GM12892 (cell line): Measurements from ENCODE around the gene CYSTM1.

Experiments used
- DNase-seq: peaks from one replicate; pipeline ENCODE4 v3.0.0; 2011; ENCODE audit not compliant: insufficient read length
- FAIRE-seq: peaks from 2 replicates; lab custom pipeline; 2011; peaks lifted over from hg19 to GRCh38; lab: Jason Lieb, UNC
- POLR2A ChIP-seq: IDR thresholded peaks from 2 replicates; pipeline ENCODE4 v1.6.1; 2011; ENCODE audit warnings: low read depth, low read length, control low read depth
- POLR2AphosphoS5 ChIP-seq: IDR thresholded peaks from 2 replicates; pipeline ENCODE4 v1.6.1; 2011; ENCODE audit warnings: low read depth, low read length, control low read depth
- TAF1 ChIP-seq: IDR thresholded peaks from 2 replicates; pipeline ENCODE4 v1.6.1; 2011; ENCODE audit warnings: low read depth, mild to moderate bottlenecking, control low read depth, low read length, borderline replicate concordance

CYSTM1 gene

DNA sequence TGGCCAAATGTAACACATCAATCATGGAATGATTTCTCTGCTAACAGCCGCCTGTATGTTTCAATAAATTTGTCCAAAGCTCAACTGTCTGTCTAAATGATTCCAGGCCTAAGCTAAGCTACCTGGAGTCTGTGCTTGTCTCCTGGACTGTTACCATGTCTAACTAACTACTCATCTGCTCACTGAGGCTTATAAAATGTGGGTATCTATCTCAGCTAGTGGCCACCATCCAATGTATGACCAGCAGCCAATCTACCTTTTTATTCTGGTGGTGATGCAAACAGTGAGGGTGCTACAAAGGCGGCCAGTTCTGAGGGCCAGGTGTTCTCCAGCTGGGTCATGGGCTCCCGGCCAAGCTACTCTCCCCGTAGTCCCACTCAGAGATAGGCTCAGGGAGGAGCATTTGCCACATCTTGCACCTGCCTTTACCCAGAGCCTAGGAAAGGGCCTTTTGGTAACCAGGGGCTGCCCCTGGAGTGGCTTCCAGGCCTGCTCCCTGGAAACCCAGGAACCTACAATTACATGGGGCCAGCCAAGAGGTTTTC lies 68.8 kb downstream of the CYSTM1 start:
- DNase-seq = no peak
- no peak for FAIRE-seq
- TF ChIP-seq POLR2AphosphoS5 (no peak), POLR2A (no peak), TAF1 (no peak)

DNA sequence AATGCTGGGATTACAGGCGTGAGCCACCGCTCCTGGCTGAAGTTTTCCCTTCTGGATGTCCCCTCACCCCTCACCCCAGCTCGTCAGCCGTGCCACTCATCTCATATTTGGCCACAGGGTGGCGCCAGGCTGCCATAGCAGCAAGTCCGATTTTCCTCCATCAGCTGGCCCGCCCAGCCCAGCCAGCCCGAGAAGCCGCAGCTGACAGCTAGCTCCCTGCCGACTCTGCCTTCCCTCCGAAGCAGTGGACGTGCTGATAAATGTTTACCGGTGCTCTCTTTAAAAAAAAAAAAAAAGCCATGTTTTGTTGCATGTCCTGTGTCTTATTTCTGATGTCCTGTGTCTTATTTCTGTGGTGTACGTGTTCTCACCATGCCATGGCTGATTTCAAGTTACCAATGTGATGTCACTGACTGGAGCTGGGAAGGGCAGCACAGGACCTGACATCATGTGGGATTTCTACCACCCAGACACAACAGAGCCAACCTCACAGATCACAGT lies 69.6 kb downstream of the CYSTM1 start:
- DNase-seq (peak; percentile 64), FAIRE-seq (peak; percentile 89)
- TF ChIP-seq POLR2A (no peak), POLR2AphosphoS5 (no peak), TAF1 (no peak)

DNA sequence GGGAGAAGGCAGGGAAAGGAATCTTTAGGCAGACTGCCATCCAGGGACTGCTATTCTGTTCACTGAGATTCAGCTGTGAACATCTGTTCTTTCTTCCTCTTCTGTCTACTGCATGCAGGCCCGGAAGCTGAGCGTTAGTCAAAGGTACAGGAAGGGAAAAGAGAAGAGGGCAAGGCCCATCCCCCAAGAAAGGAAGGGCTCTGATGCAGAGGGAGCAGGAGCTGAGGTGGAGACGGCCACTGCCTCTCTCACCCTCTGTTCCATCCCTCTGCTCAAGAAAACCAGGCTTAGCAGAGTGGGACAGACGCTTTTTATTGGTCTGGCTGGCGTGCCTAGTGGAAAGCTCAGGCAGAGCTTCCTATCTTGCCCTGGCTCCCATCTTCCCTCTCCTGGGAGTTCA lies 70.4 kb downstream of the CYSTM1 start:
- no peak for DNase-seq
- TF ChIP-seq POLR2AphosphoS5 (no peak), TAF1 (no peak), POLR2A (no peak)
- FAIRE-seq = peak; percentile 61

DNA sequence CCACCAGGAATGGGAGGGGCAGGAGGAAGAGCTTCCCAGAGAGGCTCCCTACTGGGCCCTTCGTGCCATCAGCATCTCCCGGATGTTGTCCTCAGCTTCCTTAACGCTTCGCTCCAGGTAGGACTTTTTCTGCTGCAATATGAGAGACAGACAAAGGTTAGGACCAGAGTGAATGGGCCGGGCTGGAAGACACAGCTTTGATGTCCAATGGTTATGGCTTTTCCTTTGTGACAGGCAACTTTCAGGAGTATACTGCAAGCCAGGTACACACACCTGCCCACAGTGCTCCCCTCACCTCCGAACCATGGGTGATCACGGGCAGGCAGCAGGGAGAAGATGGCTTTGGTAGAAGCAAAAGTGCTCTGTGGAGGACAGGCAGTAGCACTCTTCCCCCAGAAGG lies 70.9 kb downstream of the CYSTM1 start:
- DNase-seq (no peak), FAIRE-seq (no peak)
- TF ChIP-seq POLR2AphosphoS5 (no peak), POLR2A (no peak), TAF1 (no peak)

DNA sequence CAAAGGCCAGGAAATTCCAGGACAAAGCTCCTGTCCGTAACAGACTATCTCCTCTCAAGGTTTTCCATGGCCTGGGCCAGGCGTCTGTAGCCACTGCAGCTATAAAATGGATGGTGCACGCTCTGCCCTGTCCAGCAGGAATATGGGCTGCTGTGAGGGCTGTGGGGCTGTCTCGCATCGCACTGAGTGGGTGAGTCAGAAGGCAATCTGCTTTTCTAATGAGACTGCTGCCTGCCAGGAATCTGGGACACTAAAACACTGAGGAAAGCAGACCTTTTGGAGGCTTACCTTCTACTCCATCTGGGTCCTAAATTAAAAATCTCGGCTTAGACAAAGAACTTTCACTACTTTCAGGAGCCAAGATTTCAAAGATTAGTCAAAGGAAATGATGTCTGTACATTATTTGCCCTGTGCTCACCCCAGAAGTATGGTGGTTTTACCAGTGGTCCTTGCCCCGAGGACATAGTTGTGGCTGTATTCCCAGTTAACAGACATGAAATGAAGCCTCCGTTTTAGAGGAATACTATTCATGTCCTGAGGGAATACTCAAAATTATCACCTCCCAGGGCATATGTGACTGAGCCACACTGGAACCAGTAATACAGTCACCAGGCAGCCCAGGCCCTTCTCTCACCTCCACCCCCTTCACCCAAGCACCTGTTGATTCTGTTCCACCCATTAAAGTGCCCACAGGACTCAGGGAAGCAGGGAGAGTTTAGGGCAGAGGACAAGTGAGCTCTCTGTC lies 71.6 kb downstream of the CYSTM1 start:
- DNase-seq (no peak), FAIRE-seq (no peak)
- TF ChIP-seq POLR2A (no peak), TAF1 (no peak)

DNA sequence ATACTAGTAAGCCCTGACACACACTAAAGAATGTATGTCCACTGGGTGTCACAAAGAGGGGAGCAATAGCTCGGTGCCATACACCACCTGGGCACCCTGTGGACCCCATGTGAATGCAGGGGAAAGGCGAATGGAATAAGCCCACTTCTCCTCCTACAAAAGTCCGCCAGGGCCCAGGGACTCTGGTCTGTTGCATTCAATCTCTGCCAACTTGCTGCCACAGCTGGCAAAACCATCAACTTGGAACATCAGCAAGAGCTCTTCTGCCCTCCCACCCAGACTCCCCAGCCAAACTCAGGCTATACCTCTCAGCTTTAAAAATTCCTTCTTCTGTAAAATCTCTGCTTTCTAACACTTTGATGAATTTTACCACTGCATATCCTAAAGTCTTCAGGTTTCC lies 73.4 kb downstream of the CYSTM1 start:
- FAIRE-seq (no peak), DNase-seq (no peak)
- TF ChIP-seq TAF1 (no peak), POLR2A (no peak), POLR2AphosphoS5 (no peak)

DNA sequence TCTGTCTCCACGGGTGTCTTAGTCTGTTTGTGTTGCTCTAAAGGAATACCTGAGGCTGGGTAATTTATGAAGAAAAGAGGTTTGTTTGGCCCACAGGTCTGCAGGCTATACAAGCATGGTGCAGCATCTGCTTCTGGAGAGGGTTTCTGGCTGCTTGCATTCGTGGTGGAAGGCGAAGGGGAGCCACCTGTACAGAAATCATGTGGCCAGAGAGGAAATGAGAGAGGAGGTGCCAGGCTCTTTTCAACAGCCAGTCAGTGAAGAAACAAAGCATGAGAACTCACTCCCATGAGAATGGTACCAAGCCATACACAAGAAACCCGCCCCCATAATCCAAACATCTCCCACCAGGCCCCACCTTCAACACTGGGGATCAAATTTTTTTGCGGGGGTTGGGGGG lies 74.5 kb downstream of the CYSTM1 start:
- TF ChIP-seq POLR2A = no peak
- TF ChIP-seq POLR2AphosphoS5 = no peak
- TF ChIP-seq TAF1 = no peak
- DNase-seq = no peak
- FAIRE-seq = no peak

DNA sequence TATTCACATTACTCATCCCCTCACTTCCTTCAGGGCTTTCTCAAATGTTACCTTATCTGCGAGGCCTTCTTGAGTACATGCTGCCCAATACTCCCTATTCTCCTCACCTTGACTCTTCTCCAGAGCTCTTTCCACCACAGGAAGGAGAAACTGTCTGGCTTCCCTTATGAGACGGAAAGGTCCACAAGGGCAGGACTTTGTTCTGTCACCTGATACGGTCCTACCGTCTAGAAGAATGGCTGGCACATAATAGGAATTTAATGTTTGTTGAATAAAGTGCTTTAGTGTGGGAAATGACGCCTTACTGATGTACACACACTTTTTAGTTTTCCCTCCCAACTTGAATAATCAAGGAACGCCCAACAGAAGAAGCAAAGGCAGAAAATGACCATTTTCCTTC lies 75.4 kb downstream of the CYSTM1 start:
- no peak for TF ChIP-seq POLR2AphosphoS5
- no peak for FAIRE-seq

DNA sequence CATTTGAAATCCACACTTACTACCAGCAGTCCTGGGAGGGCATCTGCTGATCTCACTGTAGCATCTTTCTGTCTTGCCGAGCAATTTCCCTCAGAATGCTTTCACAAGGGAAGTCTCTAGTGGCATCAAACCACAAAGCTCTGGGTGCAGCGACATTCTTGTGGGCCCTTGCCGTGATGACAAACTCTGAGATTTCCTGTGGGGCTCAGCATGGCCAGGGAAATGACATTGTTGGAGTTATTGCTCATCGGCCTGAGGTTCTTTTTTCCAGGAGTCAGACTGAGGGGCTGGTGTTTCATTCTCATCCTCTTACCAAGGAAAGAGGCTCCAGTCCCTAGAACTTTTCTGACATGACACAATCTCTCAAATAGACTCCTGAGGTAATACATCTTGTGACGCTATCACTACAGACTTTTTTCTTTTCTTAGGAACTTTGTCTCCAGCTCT lies 76.6 kb downstream of the CYSTM1 start:
- TF ChIP-seq POLR2A = no peak
- TF ChIP-seq TAF1 = no peak
- TF ChIP-seq POLR2AphosphoS5 = no peak
- FAIRE-seq = no peak
- DNase-seq = peak; percentile 29

More for the DNA sequence above, 75.4 kb downstream of the CYSTM1 start:
- DNase-seq = no peak

DNA sequence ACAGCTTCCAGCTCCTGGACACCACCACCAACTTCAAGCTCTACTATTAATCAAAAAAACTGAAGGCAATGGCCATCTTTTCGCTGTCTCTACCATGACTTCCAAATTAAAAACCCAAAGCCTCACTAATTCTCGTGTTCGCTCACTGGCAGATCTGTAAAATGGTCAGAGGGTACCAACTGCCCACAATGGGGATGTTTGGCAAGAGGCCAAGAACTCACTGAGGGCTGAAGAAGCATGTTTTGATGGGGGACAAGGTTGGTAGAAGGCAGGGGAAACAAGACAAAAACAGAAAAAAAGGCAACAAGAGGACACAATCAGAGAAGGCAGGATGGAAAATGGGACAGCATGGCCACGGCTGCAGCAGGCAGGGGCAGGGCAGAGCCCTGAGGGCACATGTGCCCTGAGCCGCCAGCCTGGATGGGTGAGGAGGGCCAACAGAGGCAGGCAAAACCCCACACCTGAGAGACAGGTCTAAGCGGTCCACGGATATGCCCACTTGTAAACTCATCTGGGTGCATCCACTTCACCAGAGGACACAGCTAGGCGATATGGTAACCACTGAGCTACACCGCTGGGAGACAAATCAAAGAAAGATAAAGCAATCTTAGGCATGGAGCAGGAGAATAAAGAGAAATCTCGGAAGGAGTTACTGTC lies 77.6 kb downstream of the CYSTM1 start:
- FAIRE-seq = no peak
- TF ChIP-seq POLR2A (no peak), POLR2AphosphoS5 (no peak), TAF1 (no peak)

DNA sequence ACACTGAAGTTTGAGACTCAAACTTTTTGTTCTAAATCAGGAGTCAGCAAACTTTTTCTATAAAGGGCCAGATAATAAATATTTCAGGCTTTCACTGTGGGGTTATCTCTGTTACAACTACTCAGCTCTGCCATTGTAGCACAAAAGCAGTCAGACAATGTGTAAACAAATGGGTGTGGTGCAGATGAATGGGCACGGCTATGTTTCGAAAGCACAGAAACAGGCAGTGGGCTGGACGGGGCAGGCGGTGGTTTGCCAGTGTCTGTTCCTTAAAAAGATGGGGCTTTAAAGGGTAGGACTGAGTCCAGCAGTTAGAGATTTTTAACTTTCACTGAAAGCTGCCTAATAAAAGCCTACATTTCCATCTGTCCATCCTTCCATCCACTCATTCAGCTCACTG lies 79.0 kb downstream of the CYSTM1 start:
- no peak for TF ChIP-seq TAF1
- TF ChIP-seq POLR2AphosphoS5 = no peak
- TF ChIP-seq POLR2A = no peak
- DNase-seq (no peak), FAIRE-seq (no peak)

More for the DNA sequence above, 77.6 kb downstream of the CYSTM1 start:
- DNase-seq = no peak
